Activated gamma-delta T cell treated with anti-CD3 and anti-CD28 coated beads, Interleukin-2, amount 50 U/mL, for 16 hours (primary cell): ENCODE measurements around the gene HSPBAP1.
"Not testable (repeated sequence)": the region's sequence is repeated elsewhere in the genome, so short reads cannot be mapped to it uniquely, and the experiment has no call there.

Experiments
- DNase-seq: peaks from one replicate; pipeline ENCODE4 v3.0.0-alpha.2; 2020; ENCODE audit warnings: low read depth

Gene HSPBAP1

DNA sequence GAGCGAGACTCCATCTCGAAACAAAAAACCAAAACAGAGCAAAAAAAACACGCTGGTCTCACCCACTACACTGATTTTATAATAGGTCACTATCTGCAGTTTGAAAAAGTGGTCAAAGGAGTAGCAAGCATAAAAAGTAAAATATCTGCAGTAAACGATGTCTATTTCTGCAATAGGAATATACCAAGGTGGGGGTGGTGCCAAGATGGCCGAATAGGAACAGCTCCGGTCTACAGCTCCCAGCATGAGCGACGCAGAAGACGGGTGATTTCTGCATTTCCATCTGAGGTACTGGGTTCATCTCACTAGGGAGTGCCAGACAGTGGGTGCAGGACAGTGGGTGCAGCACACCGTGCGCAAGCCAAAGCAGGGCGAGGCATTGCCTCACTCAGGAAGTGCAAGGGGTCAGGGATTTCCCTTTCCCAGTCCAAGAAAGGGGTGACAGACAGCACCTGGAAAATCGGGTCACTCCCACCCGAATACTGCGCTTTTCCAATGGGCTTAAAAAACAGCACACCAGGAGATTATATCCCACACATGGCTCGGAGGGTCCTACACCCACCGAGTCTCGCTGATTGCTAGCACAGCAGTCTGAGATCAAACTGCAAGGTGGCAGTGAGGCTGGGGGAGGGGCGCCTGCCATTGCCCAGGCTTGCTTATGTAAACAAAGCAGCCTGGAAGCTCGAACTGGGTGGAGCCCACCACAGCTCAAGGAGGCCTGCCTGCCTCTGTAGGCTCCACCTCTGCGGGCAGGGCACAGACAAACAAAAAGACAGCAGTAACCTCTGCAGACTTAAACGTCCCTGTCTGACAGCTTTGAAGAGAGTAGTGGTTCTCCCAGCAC is 60.7 kb downstream of the HSPBAP1 start:
- not testable (repeated sequence) for DNase-seq

- DNase-seq: no peak
Measured at GRCh38 chr3:122730240-122730639, 63.4 kb downstream of the HSPBAP1 start.

GRCh38 chr3:122728756-122729514 is 64.7 kb downstream of the HSPBAP1 start:
- DNase-seq: no peak

GRCh38 chr3:122728186-122728585 is 65.4 kb downstream of the HSPBAP1 start:
- no peak for DNase-seq

DNA sequence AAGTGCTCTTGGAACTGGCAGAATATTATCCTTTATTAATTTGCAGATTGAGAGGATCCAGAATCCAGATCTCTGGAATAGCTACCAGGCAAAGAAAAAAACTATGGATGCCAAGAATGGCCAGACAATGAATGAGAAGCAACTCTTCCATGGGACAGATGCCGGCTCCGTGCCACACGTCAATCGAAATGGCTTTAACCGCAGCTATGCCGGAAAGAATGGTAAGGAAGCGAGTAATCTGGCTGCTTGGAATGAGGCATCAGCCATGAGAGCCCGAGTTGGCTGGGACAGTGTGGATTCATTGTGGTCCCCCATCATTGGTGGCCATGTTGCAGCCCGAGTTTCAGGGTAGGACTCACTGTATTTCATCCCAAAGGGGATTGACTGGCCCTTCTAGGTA is 65.9 kb downstream of the HSPBAP1 start:
- DNase-seq: no peak

- no peak for DNase-seq
Measured at GRCh38 chr3:122727294-122727693, 66.3 kb downstream of the HSPBAP1 start.

DNA sequence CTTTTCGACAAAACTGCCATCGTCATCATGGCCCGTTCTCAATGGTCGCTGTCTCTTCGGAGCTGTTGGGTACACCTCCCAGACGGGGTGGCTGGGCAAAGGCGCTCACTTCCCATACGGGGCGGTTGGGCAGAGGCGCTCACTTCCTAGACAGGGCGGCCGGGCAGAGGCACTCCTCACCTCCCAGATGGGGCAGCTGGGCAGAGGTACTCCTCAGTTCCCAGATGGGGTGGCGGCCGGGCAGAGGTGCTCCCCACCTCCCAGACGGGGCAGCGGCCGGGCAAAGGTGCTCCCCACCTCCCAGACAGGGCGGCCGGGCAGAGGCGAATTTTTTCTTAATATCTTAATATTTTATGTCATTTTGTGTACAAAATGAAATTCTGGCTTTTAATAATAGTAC is 68.5 kb downstream of the HSPBAP1 start:
- no peak for DNase-seq

GRCh38 chr3:122719273-122719921 is 74.2 kb downstream of the HSPBAP1 start:
- no peak for DNase-seq

DNA sequence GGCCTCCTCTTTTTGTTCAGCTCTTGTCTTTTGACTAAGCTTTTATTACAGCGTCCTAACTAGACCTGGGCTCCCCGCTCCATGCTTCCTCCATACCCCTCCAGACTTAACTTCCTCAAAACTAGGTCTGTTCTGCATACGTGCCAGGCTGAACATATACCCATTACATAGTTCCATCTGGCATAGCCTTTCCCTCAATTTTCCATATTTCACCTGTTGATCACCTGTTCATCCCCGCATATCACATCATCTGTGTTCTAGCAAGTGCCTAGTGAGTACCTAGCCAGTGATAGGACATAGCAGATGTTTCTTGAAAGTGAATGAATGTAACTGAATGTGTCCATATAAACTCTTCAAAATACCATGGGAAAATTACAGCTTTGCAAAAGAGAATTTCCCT is 77.0 kb downstream of the HSPBAP1 start:
- DNase-seq: no peak

DNA sequence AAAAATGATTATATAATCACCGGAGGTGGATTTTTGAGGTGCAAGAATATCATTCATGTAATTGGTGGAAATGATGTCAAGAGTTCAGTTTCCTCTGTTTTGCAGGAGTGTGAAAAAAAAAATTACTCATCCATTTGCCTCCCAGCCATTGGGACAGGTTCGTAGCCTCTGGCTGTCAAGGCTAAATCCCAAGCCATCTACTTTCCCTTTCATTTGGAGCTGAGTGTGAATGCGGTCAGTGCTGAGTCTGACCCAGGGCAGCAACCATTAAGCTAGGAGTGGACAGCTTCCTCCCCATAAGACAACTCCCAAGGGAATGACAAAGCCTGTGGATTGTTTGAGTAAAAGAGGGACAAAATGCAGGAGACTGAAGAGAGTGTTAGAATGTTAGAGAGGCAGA is 79.4 kb downstream of the HSPBAP1 start:
- DNase-seq: no peak

- DNase-seq: not testable (repeated sequence)
Measured at GRCh38 chr3:122710616-122711251, 82.9 kb downstream of the HSPBAP1 start.

DNA sequence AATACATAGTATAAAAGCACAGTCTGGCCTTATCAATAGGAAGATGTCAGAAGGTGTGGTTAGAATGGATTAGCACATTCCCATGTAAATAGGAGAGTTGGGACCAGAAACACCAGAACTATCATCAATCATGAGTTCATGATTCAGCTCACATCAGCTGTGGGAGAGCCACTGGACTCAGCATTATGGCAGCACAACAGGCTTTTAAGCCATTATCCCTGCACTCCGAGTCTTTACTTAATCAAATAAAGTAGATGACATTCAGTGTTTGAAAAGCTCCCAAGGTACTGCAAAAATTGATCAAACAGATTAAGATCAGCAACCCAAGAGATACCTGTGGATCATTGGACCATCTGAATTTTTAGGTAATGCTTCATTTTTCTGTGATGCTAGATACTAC is 88.3 kb downstream of the HSPBAP1 start:
- no peak for DNase-seq

DNA sequence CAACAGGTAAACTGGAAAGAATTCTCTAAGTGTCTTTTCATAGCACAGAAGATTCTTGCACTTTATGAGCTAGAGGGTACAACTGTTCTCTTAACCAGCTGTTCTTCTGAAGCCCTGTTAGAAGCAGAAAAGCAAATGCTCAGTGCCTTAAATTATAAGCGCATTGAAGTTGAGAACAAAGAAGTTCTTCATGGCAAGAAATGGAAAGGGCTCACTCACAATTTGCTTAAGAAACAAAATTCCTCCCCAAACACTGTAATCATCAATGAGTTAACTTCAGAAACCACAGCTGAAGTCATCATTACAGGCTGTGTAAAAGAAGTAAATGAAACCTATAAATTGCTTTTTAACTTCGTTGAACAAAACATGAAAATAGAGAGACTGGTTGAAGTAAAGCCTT is 93.4 kb downstream of the HSPBAP1 start:
- DNase-seq: no peak

GRCh38 chr3:122697952-122698620 is 95.5 kb downstream of the HSPBAP1 start:
- DNase-seq: no peak

GRCh38 chr3:122695927-122696561 is 97.6 kb downstream of the HSPBAP1 start:
- DNase-seq: no peak

DNA sequence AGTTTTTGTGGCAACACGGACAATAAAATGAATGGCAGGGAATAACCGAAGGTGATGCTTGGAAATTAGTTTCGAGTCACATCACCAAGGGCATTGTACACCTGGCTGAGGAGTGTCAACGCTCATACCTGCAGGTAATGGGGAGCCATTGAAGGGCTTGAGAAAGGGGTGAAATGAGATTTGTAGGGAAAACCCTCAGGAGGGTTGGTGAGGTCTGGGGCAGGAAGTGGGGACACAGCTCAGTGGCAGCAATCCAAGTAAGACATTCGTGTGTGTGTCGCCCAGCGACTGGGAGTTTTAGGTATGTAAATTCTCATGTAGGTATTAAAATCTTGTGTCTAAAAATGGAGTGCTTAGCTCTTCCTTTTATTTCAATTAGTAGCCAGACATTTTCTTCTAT is 98.7 kb downstream of the HSPBAP1 start:
- no peak for DNase-seq

GRCh38 chr3:122692674-122693073 is 101.0 kb downstream of the HSPBAP1 start:
- DNase-seq: no peak

GRCh38 chr3:122691195-122691594 is 102.4 kb downstream of the HSPBAP1 start:
- DNase-seq: no peak

GRCh38 chr3:122690096-122690495 is 103.5 kb downstream of the HSPBAP1 start:
- DNase-seq: no peak
